Loucy (cell line): Measurements from ENCODE around the gene MILR1.
A peak's percentile ranks its signal among the peaks of the same experiment; 100 is the strongest.
"Not testable (repeated sequence)": the region's sequence is repeated elsewhere in the genome, so short reads cannot be mapped to it uniquely, and the experiment has no call there.

Experiments used
- H2AFZ ChIP-seq: fragments of 200-600 bp; sonication (generic); 2 replicates; pipeline ENCODE4 v1.6.0; 2016; ENCODE audit warnings: antibody characterized with exemption, mild to moderate bottlenecking, low read length, moderate library complexity
- H3F3A ChIP-seq: fragments of 200-600 bp; 2 replicates; pipeline ENCODE4 v1.6.0; 2016; ENCODE audit warnings: antibody characterized with exemption, low read depth, mild to moderate bottlenecking
- H3K27me3 ChIP-seq: fragments of 200-600 bp; sonication (generic); 2 replicates; pipeline ENCODE4 v1.6.1; 2014; ENCODE audit warnings: low read length, mild to moderate bottlenecking; ENCODE audit not compliant: insufficient read depth, poor library complexity, severe bottlenecking
- H3K36me3 ChIP-seq: fragments of 200-600 bp; sonication (generic); 2 replicates; pipeline ENCODE4 v1.6.1; 2016; ENCODE audit warnings: low read length; ENCODE audit not compliant: insufficient read depth
- H3K4me1 ChIP-seq: fragments of 200-600 bp; sonication (generic); 2 replicates; pipeline ENCODE4 v1.5.1; 2014; ENCODE audit warnings: low read length, mild to moderate bottlenecking; ENCODE audit not compliant: insufficient read depth, poor library complexity, severe bottlenecking
- H3K4me2 ChIP-seq: fragments of 200-600 bp; sonication (generic); 2 replicates; pipeline ENCODE4 v1.6.0; 2014; ENCODE audit warnings: antibody characterized with exemption, low read length, low read depth, mild to moderate bottlenecking; ENCODE audit not compliant: poor library complexity, severe bottlenecking
- H3K4me3 ChIP-seq: fragments of 200-600 bp; sonication (generic); 2 replicates; pipeline ENCODE4 v1.5.1; 2014; ENCODE audit warnings: low read length, mild to moderate bottlenecking, mixed read lengths; ENCODE audit not compliant: poor library complexity, severe bottlenecking
- H3K79me2 ChIP-seq: fragments of 200-600 bp; sonication (generic); 2 replicates; pipeline ENCODE4 v1.6.1; 2014; ENCODE audit warnings: low read length; ENCODE audit not compliant: insufficient read depth
- H3K9ac ChIP-seq: fragments of 200-600 bp; sonication (generic); 2 replicates; pipeline ENCODE4 v1.6.0; 2014; ENCODE audit warnings: mild to moderate bottlenecking, low read depth, low read length, moderate library complexity; ENCODE audit not compliant: poor library complexity, severe bottlenecking
- H3K9me2 ChIP-seq: fragments of 200-600 bp; sonication (generic); replicated peaks from 2 replicates; pipeline ENCODE4 v1.6.1; 2016; ENCODE audit warnings: low read depth, low read length, mixed read lengths
- H3K9me3 ChIP-seq: fragments of 200-600 bp; sonication (generic); 2 replicates; pipeline ENCODE4 v1.6.1; 2014; ENCODE audit warnings: mild to moderate bottlenecking, antibody characterized with exemption, low read length, low read depth; ENCODE audit not compliant: insufficient read depth
- H4K20me1 ChIP-seq: fragments of 200-600 bp; sonication (generic); 2 replicates; pipeline ENCODE4 v1.6.0; 2014; ENCODE audit warnings: antibody characterized with exemption, low read length, mild to moderate bottlenecking; ENCODE audit not compliant: insufficient read depth, poor library complexity, severe bottlenecking
- CTCF ChIP-seq: fragments of 200-600 bp; sonication (generic); conservative IDR thresholded peaks from 2 replicates; pipeline ENCODE4 v1.5.1; 2014; ENCODE audit warnings: mild to moderate bottlenecking, antibody characterized with exemption, low read length
- EZH2phosphoT487 ChIP-seq: fragments of 200-600 bp; IDR thresholded peaks from 2 replicates; pipeline ENCODE4 v1.6.1; 2018; ENCODE audit warnings: antibody characterized with exemption, mild to moderate bottlenecking, moderate library complexity, borderline replicate concordance

The MILR1 gene

DNA sequence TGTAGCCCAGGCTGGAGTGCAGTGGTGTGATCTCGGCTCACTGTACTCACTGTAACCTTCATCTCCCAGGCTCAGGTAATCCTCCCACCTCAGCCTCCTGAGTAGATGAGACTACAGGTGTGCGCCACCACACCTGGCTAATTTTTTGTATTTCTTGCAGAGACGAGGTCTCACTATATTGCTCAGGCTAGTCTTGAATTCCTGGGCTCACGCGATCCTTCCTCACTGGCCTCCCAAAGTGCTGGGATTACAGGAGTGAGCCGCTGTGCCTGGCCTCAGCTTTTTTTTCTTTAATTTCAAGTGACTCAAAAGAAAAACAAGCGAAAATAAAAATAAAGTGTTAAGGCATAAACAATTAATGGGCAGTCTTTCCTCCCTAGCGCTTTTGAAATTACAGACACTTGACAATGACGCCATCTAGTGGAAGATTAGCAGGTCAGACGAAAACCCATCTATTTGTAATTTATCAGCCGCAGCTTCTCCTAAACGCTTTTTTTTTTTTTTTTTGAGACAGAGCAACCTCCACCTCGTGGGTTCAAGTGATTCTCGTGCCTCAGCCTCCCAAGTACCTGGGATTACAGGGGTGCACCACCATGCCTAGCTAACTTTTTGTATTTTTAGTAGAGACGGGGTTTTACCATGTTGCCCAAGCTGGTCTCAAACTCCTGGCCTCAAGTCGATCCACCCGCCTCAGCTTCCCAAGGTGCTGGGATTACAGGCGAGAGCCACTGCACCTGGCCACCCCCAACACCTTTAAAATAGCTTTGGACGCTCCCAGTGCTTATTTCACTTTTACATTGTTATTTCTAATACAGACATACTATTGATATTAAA, 30.2 kb upstream of the MILR1 start:
- TF ChIP-seq EZH2phosphoT487 (no peak), CTCF (peak; percentile 75)
- H3K27me3 ChIP-seq = no peaks in the 10 kb centered on the region

GRCh38 chr17:64420143-64420670, 28.7 kb upstream of the MILR1 start:
- Histone ChIP-seq H3F3A (no peaks in the 10 kb centered on the region), H3K27me3 (no peaks in the 10 kb centered on the region)

More for the DNA sequence above, 30.2 kb upstream of the MILR1 start:
- Histone ChIP-seq H3K36me3 (no peaks in the 10 kb centered on the region), H2AFZ (peak overlapping the region; percentile 50; the same call in 1 of the 2 replicates), H3K9me3 (no peaks in the 10 kb centered on the region), H4K20me1 (no peaks in the 10 kb centered on the region), H3F3A (no peaks in the 10 kb centered on the region), H3K4me1 (peaks cover under 1% of the 10 kb centered on the region), H3K4me2 (no peak overlapping the region), H3K9ac (no peak overlapping the region), H3K4me3 (no peak overlapping the region), H3K79me2 (no peaks in the 10 kb centered on the region), H3K9me2 (no peaks in the 10 kb centered on the region)

DNA sequence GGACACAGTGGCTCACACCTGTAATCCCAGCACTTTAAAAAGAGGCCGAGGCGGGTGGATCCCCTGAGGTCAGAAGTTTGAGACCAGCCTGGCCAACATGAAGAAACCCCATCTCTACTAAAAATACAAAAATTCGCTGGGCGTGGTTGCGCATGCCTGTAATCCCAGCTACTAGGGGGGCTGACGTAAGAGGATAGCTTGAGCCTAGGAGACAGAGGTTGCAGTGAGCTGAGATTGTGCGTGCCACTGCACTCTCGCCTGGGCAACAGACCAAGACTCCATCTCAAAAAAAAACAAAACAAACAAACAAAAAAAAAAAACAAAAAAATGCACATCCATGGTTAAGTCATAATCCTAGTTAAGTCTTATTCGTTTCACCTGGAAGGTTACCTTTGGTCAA, 26.8 kb upstream of the MILR1 start:
- not testable (repeated sequence) for H3K79me2 ChIP-seq, H3K9me3 ChIP-seq, H3F3A ChIP-seq, H2AFZ ChIP-seq, H3K36me3 ChIP-seq, H3K4me2 ChIP-seq, H4K20me1 ChIP-seq, H3K9me2 ChIP-seq, H3K4me1 ChIP-seq, H3K9ac ChIP-seq, H3K27me3 ChIP-seq, H3K4me3 ChIP-seq

More at GRCh38 chr17:64420143-64420670, 28.7 kb upstream of the MILR1 start:
- no peaks in the 10 kb centered on the region for H3K4me1 ChIP-seq
- no peaks in the 10 kb centered on the region for H4K20me1 ChIP-seq
- no peaks in the 10 kb centered on the region for H3K36me3 ChIP-seq
- no peak overlapping the region for H3K4me2 ChIP-seq
- H3K4me3 ChIP-seq = no peak overlapping the region
- H2AFZ ChIP-seq = no peak overlapping the region
- H3K9me3 ChIP-seq = no peaks in the 10 kb centered on the region
- no peaks in the 10 kb centered on the region for H3K79me2 ChIP-seq
- TF ChIP-seq EZH2phosphoT487 (no peak), CTCF (peak; percentile 82)
- no peak overlapping the region for H3K9ac ChIP-seq
- H3K9me2 ChIP-seq = no peaks in the 10 kb centered on the region
